HG03439 (cell line): Measurements from ENCODE around the gene ACTRT3.

ENCODE experiments used
- ATAC-seq: cut with Tn5 transposase; IDR thresholded peaks from one replicate; pipeline ENCODE4 v1.9.1; 2021; ENCODE audit warnings: mild to moderate bottlenecking, moderate library complexity; ENCODE audit not compliant: unreplicated experiment

ACTRT3 gene

DNA sequence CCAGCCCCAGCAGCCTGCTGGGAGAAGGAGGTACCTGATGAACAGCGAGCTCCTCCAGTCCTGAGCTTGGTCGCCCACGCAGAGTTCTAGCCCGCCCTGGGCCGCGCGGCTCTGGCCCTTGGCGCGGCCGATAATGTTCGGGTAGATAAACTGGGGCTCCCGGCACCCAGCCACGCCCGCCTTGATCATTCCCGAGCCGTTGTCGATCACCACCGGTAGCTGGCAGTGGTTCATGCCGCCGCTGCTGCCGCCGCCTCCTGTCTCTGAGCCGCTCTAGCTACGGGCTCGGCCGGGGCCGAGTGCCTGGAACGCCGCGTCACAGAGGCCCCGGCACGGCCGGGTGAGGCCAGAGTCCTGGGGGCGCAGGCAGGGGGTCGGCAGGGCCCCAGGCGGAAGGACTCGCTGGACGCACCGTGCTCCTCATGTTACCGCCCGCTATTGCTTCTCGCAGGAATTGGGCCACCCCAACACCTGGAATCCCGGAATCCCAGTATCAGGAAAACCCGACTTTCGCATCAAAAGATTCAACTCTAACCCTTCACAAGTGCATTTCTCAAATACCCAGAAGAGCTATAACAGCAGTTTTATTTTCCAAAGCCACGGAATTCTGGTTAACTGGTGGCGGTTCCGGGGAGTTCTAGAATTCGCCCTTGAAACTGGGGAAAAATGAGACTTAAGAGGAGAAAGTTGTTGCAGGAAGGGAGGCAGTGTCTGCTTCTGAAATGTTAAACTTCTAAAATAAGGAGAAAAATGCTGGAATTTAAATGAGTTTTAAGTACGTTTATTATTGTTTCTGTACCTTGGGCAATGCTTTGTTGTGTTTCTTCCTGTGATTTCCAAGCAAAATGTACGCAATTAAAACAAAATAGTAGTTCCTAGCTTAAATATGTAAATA is at the start of gene ACTRT3:
Gene ACTRT3 (minus strand): TSS at position 275 of the 895 bp plus-strand sequence. CDS start 41 bp downstream, at position 234.
- peak; percentile 17 for ATAC-seq

GRCh38 chr3:169818316-169818715 is 49.0 kb upstream of the ACTRT3 start:
- no peak for ATAC-seq

- ATAC-seq = no peak
Observed at GRCh38 chr3:169815590-169816150, 46.3 kb upstream of the ACTRT3 start.

DNA sequence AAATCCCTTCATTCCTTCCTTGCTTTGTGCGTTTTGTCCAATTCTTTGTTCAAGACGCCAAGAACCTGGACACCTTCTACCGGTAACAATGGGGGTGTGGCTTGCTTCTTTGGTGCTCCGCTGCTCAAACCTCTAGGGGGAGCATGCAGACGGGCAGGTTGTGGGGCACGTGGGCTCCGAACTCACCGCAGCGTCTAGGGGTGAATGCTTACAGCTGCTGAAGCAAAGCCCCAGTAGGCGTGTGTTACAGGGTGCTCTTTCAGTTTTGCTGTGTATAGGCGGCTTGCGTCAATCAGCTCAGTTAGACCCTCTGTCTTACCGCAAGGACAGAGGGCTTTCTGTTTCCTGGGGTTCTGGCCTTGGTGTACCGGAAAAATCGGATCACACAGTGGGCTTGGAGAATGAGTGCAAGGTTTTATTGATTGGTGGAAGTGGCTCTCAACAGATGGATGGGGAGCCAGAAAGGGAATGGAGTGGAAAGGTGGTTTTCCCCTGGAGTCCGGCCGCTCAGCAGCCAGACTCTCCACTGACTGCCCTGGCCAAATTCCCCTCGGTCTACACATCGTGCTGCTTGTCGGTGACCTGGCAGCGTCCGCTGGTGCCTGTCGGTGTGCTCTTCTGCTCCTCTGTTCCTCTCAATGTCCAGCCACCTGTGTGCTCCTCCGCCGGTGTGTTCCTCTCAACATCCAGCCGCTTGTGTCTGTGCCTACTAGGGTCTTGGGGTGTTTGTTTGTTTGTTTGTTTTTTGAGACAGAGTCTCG is 44.6 kb upstream of the ACTRT3 start:
- ATAC-seq = peak; percentile 91

DNA sequence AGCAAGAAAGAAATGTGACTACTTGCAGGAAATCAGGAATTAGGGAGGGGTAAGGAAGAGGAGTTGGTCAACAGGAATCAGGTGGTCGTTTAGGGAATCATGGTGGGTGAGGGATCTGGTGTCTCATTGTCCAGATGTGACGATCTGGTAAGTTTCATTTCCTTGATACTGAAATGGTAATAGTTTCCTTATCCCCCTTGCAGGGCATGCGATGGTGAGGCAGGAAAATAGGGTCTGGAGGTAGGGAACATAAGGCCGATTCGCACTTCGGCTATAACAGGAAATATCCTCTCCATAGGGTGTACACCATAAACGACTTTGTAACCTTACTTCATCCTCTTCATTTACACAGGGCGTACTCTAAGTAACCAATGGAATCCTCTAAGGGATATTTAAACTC is 43.9 kb upstream of the ACTRT3 start:
- no peak for ATAC-seq

DNA sequence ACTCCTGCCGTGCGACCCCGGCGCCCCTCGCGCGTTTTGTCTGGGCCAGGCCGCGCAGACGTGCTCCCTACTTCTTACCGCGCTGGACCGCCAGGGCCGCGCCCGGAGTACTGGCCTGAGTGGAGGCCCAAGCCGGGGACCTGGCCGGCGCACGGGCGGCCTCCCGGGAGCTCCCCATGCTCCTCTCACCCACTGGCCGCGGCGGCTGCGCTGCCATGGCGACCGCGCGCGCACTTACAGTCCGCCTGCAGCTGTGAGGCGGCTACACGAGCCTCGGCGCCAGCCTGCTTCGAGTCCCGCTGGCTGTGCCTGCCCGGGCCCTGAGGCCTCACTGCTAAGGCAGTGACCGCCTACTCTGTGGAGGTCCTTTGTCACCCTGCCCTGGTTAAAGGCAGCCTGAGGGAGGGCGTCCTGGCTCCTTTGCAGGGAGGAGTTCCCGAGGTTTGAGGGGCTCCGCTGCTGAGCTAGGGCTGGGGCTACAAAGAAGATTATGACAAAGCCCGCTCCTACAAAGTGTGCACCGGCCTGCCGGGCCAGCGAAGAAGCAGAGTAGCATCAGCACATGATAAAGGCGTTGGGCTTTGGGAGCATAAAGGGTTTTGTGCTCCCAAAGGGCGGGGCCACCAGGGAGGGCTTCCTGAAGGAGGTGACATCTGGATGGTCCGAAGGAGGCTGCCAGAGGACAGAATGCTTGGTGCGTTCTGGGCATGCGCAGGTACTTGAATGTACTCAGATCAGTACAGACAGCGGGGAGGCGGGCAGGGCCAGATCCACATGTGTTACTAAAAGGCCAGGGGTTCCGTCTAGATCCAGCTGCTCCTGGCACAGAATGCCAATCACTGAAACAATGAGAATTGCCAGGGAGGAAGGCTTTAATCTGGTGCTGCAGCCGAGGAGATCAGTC is 43.2 kb upstream of the ACTRT3 start, which contains the start of the genes LRRC34 and LRRIQ4:
Gene LRRC34 (minus strand): TSS at position 573 of the 904 bp plus-strand sequence. CDS start 356 bp downstream, at position 217.
Gene LRRIQ4 (plus strand): TSS at position 539 of the 904 bp plus-strand sequence. CDS start 9,052 bp downstream, outside the sequence.
- ATAC-seq = peak; percentile 64

DNA sequence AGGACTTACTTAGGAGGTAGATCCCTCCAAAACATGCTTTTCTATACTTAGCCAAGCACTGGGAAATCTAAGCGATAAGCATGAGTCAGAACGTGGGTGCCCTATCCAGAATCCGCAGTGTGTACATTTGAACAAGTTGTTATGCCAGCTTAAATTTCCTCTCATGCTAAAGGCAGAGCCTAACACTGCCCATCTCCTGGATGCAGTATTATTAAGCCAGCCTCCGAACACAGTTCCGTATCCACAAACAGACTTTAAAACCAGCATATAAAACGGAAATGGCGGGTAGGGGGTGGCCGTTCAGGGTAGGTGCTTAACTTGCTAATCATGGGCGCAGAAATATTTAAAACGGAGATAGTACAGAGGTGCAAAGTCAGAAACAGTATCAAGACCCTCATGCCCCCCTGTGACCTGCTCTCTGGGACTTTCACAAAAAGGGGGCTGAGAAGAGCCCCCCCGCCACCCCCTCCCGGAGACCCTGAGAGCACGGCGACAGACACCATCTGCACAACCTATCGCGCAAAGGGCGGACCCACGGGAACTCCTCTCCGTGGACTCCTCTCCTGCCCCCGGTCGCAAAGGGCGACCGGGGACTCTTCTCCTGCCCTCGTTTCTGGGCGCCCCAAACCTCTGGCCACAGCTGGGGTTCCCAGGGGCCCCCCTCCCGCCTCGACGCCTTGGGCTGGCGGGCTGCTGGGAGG is 42.4 kb upstream of the ACTRT3 start:
- ATAC-seq = no peak

GRCh38 chr3:169809230-169809795 is 40.0 kb upstream of the ACTRT3 start:
- ATAC-seq = no peak

DNA sequence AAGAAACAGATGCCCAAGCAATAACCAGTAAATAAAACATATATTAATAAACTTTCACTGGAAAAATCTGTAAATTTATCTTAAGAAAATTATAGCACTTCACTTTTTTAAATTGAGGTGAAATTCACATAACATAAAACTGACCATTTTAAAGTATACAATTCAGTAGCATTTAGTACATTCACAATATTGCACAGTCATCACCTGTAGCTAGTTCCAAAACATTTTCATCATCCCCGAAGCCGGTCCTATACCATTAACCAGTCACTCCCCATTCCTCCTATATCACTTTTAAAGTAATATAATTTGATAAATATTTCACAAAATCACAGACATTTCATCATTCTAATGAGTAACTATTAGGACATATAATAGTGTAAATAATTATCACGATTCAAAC is 35.3 kb upstream of the ACTRT3 start:
- ATAC-seq = no peak

DNA sequence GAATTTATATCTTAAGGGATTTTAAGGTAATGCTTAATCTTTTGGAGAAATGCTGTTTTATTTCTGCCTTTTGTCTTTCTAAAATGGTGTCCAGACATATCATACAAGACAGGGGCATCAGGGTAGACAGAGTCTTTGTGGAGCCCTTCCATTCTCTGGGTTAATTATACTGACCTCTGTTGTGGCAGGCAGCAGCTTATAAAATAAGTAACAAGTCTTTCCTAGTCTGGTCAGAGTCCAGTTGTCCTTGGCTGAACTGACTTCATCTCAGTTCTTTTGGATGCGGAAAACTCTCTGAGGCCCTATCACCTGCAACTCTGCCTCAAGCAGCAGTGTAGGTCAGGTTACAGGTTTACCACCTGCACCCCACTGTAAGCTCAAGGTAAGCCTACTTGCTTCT is 23.0 kb upstream of the ACTRT3 start:
- ATAC-seq = no peak

- ATAC-seq = no peak
Observed at GRCh38 chr3:169790687-169791429, 21.5 kb upstream of the ACTRT3 start.

DNA sequence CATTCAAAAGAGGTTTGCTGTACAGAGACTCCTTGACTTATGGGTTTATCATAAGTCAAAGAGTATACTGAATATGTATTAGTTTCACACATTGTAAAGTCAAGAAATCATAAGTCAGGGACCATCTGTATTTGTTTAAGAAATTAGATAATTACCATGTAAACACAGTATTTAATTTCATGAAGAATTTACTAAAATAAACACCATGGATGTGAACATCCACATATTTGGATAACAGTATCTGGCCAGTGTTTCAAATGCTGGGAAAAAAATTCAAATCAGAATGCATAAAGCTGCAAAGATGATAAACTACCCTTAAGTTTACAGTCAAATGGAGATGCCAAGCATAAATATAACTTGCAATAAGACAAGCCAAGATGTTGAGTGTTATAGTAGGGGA is 20.9 kb upstream of the ACTRT3 start:
- no peak for ATAC-seq

DNA sequence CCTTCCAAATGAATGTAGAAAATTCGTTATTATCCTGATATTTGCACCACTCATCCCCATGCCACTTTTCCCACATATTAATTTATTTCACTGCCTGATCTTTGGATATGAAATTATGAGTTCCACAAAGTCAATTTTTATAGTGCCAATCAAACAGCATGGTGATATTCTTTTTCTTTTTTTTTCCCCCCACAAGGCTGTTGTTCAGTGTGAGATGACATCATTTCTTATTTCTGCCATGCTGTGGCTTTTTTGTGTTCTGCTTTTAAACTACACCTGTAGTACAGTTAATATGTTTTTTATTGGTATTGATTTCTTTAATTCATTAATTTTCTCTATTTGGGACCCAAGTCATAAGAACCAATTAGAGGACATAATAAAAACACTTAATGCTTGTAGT is 18.4 kb upstream of the ACTRT3 start:
- no peak for ATAC-seq

DNA sequence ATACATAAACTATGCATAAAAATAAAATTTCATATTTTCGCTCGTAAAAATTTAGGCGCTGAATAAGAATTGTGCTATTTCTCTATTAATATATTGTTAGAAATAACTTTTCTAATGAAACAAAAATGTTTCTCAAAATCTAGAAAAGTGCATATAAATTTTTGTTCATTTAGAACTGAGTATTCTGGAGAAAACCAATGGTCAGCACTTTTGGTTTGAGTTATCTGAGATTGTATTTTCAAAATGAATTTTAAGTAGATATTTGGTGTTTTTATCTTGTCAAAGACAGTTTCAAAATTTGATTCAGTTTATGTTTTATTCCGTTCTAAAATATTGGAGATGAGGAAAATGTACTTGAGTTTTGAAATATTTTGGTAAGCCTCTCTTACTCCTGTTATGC is 17.8 kb upstream of the ACTRT3 start:
- no peak for ATAC-seq

DNA sequence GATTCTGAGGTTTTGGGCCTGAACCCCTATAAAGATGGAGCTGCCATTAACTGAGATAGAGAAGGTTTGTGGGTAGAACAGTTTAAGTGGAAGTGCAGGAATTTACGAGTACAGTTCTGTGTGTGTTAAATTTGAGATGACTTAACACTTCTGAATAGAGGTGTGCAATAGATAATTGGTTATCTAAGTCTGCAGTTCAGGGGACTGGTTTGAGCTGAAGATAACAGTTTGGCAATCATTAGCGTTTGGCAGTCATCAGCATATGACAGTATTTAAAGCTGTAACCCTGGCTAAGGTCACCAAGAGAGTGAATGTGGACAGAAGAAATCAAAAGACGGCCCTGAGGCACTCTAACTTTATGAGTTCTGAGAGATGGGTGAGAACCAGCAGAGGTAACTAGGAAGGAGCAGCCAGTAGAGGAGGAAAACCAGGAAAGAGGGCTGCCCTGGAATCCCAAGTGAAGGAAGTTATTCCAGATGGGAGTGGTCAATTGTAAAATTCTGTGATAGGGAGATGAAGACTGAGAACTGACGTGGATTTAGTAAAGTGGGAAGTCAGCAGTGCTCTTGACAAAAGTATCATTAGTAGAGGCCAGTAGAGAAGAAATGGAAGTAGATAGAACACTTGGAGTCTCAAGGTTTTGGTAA is 12.0 kb upstream of the ACTRT3 start:
- ATAC-seq = no peak

- no peak for ATAC-seq
Observed at GRCh38 chr3:169780742-169781141, 11.4 kb upstream of the ACTRT3 start.

GRCh38 chr3:169777822-169778221 is 8.5 kb upstream of the ACTRT3 start:
- ATAC-seq = no peak

DNA sequence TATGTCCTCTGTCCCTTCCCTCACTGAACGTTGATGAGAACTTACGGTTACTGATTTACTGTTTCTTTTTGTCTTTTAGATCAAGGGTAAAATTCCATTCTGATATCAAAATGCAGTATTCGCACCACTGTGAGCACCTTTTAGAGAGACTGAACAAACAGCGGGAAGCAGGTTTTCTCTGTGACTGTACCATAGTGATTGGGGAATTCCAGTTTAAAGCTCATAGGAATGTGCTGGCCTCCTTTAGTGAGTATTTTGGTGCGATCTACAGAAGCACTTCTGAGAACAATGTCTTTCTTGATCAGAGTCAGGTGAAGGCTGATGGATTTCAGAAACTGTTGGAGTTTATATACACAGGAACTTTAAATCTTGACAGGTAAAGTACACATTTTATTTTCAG is 4.8 kb upstream of the ACTRT3 start:
- ATAC-seq = no peak
